NCI-H1417 treated with DMSO at 0.1 percent for 48 hours (cell line): ENCODE results near the gene CHD9.
"Not testable (repeated sequence)": the region's sequence is repeated elsewhere in the genome, so short reads cannot be mapped to it uniquely, and the experiment has no call there.

Experiments
- DNase-seq: peaks from one replicate; lab custom pipeline; 2025; lab: John Stamatoyannopoulos, UW

The CHD9 gene

DNA sequence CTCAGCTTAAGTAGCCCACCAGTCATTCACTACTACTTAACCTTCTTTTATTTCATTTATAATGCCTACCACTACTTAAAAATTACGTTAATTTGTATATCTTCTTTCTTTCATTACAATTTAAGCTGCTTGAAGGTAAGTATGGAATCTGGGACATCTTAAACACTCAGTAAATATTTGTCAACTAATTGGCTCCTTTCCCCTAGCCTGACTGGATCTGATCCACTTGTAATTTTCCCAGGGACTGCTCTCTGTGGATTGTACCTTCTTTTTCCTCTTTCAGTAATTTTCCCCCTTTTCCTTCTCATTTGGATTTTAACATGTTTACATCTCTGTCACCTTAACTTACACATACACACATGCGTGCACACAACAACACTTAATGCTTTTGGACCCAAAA is 227.1 kb downstream of the CHD9 start:
- no peak for DNase-seq

DNA sequence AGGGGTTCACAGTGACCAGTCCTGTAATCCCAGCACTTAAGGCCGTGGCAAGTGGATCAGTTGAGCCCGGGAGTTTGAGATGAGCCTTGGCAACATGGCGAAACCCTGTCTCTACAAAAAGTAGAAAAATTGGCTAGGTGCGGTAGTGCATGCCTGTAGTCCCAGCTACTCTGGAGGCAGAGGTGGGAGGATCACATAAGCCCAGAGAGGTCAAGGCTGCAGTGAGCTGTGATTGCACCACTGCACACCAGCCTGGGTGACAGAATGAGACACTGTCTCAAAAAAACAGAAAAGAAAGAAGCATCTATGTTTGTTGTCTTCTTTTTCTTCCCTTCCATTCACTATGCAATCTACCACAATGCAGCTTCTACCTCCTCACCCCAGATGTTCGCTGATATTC is 227.5 kb downstream of the CHD9 start:
- no peak for DNase-seq

DNA sequence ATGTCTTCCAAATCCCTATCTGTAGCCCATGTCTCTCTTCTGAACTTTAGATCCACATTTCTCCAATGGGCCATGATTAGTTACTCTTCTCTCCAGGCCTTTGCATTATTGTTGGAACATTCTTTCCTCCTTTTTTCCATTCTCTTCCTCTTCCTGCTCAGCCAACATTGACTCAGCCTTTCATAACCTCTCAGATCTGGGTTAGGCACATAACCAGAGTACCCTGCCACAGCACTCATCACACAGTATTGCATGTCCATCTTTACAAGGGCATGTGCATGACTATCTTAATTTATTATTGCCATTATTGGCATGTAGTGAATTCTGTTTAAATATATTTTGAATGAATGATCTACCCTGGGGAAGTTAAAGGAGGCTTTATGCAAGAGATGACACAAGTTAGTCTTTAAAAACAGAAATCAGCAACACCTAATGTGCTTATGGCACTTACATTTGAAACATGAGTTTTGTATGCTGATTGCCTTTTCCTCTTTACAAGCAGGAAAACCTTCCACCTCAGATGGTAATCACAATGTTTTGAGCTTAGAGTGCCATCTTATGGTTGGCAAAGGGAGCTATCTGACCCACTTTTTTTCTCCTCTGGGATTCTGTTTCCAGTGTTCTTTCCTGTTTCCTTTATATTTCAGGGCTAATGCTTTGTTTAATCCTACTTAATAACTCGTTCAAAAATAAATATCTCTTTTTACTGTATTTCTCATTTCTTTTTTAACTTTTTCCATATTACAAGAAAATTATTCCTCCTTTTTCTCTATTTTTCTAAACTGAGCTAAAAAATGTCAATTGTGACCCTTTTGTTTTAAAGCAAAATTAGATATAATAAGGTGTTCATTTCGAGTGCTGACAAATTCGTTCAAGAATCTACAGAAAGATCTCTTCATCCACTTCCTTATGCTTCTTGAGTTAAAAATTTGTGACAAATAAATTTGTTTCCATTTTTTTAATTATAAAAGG is 228.5 kb downstream of the CHD9 start:
- no peak for DNase-seq

DNA sequence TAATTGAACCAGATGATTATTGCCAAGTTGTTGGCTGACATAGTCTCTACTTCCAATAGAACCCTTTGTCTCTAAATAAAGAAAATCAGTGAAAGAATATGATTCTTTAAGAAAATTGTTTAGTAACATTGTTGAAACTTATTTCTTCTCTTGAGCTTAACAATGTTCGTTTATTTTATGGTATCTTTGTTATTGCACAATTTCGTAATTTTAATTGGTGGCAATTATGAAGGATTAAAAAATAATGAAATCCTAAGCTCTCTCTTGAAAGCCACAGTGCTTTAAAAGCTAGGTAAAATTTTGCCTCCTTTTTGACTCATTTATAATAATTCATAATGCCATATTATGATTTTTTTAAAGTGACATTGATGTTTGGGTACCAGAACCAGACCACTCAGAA is 230.4 kb downstream of the CHD9 start:
- DNase-seq = no peak

DNA sequence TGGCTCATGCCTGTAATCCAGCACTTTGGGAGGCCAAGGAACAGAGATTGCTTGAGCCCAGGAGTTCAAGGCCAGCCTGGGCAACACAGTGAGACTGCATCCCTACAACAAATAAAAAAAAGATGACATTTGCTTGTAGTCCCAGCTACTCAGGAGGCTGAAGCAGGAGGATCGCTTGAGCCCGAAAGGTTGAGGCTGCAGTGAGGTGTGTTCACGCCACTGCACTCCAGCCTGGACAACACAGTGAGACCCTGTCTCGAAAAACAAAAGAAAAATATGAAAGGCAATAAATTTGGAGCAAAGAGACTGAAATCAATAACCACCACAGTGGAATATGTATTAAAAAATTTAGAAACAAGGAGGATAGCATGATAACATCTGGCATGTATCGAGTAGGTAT is 235.7 kb downstream of the CHD9 start:
- no peak for DNase-seq

DNA sequence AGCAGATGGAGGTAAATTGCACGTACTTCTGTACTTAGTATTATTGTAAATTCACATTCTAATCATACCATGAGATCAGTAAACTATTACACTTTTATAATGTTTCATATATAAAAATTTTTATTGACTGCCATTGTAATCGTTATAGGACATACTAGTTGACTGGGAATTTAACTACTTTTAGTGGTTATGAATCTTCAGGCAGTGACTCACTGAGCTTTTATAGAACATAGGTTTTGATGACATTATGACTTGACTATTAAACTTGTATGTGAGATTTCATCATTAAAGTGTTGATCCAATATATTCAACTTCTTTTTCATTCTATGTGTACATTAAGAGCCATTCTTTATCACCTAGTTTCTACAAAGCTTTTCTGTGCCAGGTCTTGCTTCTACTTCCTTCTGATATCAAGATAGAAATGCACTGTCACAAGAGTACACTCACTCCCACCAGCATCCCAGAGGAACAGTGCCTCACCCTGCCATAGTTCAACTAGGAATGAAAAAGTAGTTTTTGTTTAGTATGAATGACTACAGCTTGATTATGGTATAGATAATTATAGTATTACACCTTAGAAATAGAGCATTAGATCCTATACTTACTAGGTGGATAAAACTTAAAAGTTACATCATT is 237.1 kb downstream of the CHD9 start:
- DNase-seq = no peak

DNA sequence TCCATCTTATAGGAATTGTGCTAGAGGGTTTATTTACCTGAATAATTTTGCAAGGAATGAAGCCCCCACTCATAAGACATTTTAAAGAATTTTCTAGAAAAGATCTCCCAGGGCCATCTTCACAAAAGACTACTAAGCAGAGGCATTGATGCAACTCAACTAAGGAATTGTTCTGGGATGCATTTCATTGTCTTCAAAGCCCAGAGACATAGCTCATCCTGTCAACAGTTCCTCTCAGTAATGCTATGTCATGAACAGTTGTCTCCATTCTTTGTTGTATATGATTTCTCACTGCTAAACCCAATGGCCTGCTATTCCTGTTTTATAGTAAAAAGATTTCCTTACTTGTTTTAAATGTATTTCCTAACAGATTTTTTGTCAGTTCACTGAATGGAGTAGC is 242.7 kb downstream of the CHD9 start:
- no peak for DNase-seq

DNA sequence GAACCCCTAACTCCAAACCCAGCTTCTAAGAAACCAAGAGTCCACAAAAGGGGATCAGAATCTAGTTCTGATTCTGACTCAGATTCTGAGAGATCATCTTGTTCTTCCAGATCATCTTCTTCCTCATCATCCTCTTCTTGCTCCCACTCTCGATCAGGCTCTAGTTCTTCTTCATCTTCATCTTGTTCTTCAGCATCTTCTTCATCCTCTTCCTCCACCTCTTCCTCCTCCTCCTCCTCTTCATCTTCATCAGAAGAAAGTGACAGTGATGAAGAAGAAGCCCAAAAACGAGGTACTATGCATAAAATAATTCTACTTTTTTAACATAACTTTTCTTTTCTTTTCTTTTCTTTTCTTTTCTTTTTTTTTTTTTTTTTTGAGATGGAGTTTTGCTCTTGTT is 249.5 kb downstream of the CHD9 start:
- no peak for DNase-seq

DNA sequence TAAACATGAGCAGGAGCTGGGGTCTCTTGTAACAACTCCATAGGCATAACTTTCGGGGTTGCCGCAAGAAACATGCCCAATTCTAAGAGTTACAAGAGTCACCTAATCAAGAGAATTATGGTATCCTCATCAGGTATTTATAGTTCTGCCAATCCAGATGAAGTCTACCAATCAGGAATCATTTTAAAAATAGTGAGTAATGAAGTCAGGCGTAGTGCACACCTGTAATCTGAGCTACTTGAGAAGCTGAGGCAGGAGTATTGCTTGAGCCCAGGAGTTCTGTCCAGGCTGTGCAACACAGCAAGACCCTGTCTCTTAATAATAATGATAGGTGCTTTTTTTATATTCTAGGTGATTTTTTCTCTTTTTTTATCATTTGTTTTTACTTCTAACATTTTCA is 251.0 kb downstream of the CHD9 start:
- no peak for DNase-seq

DNA sequence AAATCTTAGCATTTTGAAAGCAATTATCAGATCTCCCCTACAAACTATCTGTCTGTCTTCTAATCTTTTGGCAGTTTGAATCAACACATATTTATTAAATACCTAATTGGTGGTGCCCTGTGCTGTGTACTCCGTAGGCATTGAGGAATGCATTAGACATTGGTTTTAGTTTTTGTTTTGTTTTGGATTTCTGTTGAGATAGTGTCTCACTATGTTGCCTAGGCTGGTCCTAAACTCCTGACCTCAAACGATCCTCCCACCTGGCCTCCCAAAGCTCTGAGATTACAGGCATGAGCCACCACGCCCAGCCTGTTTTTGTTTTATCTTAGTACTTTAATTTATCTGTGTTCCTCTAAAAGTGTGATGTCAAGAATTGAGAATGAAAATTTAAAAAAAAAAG is 254.7 kb downstream of the CHD9 start:
- no peak for DNase-seq

DNA sequence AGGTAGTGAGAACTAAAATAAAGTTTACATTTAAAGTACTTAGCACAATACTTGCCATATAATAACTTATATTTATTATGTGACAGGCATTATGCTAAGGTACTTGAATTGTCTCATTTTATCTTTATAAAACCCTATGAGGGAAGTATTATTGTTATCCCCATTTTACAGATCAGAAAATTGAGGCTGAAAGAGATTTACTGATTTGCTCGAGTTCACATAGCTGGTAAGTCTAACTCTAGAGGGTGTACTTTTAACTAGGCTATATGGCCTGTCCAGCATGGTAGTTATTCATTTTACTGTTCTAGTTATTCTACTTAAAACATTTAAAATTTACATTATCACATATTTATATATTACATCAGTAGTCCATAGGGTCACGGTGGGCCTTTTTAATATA is 266.2 kb downstream of the CHD9 start:
- DNase-seq = no peak

DNA sequence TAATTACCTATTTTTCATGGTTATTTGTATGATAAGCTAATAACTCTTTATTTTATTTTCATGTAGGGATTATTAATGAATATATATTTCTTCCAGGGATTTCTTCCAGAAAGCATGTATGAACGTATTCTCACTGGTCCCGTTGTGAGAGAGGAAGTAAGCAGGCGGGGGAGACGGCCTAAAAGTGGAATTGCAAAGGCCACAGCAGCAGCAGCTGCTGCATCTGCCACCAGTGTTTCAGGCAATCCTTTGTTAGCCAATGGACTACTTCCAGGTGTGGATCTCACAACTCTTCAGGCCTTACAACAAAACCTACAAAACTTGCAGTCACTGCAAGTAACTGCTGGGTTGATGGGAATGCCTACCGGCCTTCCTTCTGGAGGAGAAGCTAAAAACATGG is 269.1 kb downstream of the CHD9 start:
- DNase-seq = no peak

DNA sequence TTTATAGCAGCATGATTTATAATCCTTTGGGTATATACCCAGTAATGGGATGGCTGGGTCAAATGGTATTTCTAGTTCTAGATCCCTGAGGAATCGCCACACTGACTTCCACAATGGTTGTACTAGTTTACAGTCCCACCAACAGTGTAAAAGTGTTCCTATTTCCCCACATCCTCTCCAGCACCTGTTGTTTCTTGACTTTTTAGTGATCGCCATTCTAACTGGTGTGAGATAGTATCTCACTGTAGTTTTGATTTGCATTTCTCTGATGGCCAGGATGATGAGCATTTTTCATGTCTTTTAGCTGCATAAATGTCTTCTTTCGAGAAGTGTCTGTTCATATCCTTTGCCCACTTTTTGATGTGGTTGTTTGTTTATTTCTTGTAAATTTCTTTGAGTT is 276.2 kb downstream of the CHD9 start:
- DNase-seq = not testable (repeated sequence)

DNA sequence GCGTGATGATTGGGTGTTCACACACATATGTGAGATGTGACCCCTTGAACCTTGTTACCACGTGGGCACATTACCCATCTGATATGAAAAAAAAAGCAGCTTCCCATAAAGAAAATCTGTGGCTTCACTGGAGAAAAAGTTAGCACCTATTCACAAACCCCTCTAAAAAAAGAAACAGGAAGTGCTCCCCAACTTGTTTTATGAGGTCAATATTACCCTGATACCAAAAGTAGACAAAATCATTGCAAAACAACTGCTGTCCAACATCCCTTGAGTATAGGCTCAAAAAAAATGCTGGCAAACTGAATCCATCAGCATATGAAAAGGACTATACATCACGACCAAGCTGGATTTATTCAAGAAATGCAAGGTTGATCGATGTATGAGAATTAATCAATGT is 279.8 kb downstream of the CHD9 start:
- DNase-seq = no peak

DNA sequence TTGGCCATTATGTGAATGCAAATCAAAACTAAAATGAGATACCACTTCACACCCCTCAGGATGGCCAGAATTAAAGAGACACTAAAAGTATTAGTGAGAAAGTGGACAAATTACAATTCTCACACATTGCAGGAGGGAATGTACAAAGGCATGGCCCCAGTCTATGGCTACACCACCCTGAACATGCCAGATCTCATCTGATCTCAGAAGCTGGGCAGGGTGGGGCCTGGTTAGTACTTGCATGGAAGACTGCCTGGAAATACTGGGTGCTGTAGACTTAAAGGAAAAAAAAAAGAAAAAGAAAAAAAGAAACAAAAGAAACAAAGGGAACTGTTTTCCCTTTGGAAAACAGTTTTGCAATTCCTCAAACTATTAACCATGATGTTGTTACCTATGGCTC is 282.5 kb downstream of the CHD9 start:
- no peak for DNase-seq

DNA sequence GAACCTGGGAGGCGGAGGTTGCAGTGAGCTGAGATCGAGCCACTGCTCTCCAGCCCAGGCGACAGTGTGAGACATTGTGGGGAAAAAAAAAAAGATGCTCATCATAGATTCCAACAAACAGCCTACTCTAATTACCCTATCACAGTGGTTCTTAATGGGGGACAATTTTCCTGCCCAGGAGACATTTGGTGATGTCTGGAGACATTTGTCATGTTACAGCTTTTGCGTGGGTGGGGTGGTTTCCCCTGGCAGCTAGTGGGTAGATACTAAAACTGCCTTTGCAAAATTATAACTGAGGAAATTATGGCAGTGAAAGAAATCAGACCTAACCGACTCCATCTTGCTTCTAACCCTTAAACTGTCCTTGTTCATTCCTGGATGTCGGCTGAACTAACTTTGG is 287.0 kb downstream of the CHD9 start:
- DNase-seq = no peak

DNA sequence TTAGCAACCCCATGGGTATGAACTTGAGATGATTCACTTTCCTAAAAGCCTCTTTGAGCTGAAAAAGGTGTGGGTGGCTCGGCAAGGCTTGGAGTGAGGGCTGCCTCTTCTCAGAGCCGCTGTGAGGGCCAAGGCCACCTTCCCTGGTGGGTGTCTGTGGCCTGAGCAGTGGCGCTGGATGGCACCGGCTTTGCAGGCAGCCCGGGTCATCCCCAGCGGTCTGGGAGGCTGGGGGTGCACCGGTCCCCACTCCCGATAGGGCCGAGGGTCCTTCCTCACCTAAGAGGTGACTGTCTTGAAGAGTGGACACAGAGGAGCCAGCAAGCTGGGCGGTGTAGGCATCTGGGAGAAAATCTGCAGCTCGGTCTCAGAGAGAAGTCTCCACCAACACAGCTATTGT is 300.3 kb downstream of the CHD9 start:
- no peak for DNase-seq

DNA sequence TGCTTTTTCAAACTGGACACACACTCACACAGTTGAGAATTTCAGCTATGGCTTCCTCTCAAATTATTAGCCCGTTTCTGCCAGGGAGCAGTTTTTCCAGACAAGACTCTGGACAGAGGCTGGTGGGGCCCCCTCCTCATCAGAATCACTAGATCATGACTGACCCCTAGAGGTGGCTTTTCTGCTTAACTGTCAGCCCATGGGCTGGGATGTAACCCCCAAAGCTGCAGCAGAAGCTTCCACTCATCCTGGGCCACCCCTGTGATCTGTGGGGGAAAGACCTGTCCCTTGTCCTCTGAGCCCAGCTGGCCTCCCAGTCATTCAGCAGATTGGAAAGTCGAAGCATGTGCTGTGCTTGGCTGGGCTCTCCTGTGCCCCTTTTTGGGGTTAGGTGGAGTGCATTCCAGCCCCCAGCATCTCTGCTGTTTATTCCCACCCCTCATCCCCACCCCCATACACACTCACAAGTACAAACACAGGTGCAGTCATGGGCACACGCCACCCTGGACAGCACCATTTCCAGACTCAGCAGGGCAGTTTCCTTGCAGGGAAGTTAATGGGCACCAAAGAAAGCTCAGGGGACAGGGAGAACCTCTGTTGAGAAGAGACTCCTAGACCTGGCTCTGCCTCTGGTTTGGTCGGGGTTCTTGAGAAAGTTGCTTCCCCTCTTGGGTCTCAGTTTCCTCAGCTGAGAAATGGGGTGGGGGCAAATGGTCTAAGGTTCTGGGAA is 301.9 kb downstream of the CHD9 start:
- no peak for DNase-seq

DNA sequence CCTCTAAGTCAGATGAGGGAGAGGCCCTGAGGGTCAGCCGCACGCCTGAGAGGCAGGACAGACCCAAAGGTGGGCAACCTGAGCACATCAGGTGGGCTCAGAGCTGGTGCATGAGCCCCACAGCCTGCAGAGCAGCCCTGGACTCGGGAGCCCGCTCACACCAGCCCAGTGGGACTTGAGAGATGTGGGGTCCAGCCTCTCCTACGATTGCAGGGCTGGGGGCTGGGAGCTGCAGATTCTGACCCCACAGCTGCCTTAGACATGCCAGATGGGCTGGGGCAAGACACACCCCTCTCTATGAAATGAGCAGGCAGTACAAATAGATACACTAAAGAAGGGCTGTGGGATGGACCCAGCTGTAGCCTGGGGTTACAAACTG is 302.4 kb downstream of the CHD9 start:
- DNase-seq = no peak

DNA sequence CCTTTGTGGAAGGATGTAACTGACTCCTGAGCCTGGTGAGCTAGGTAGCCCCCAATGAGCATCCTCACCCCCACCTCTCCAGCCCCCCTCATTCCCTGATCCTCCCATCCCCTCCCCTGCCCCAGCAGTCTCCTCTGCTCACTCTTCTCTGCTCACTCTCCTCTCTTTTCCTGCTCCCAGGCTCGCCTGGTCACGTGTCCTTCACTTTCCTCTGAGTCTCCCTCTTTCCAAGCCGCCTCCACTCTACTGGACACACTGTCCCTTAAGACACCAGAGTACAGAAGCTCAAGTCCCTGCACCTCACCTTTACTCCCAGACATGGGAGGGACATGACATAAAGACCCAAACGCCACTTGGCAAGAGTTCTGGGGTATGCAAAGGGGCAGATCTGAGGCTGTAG is 303.2 kb downstream of the CHD9 start:
- no peak for DNase-seq

DNA sequence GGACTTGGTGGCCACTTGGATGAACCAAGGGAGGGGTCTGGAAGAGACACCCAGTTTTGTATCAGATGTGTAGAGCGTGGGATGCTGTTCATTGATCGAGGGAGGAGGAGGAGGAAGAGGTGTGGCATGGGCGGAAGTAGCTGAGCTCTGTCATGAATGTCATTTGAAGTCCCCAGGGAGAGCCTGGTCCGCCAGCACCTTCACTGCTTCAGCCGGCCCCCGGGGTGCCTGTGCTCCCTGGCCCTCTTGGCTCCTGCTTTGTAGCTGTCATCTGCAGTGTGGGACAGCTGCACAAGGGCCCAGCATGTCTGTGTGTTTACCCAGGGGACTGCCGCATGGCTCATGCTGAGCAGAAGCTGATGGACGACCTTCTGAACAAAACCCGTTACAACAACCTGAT is 304.1 kb downstream of the CHD9 start:
- no peak for DNase-seq

DNA sequence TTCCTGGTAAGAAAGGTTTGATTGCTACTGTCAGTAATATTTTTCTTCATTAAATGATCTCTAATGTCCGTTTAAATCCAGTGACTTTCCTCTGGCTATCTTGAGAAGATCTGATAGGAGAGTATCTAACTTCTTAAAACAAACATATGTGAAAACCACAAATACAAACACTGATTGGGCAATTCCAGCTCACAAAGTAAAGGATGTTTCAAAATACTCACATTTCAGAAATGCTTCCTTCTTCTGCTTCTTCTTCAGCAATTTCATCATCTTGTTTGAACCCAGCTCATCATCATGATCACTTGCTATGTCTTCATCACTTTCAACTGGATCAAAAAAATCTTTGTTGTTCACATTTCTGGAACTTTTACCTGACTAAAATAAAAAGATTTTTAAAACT is 315.1 kb downstream of the CHD9 start:
- no peak for DNase-seq

DNA sequence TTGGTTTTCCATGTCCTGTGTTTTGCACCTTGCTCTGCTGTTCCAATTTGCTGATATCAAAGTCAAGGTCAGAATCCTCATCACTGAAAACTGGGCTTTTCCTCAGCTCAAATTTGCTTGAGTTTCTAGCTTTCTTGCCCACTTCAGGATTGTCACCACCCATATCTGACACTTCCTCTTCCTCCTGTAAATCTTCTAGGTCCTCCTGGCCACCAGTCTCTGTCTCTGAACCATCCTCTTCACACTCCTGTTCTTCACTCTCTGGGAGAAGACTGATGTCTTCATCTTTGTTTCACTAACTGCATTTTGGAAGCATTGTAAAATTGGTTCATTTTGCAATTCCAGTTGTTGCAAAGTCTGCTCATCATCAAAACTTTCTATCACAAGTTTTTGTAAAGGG is 316.0 kb downstream of the CHD9 start:
- no peak for DNase-seq
